ENCODE data around the gene XRN2. TPM values are rescaled to one million over a fixed set of nuclear protein-coding genes. Genes with fewer than 3 reads are reported as not detected.
"Not testable (repeated sequence)": the region's sequence is repeated elsewhere in the genome, so short reads cannot be mapped to it uniquely, and the experiment has no call there.

The XRN2 gene
- total RNA-seq, 1 donor from 2014 or later: 48.2 TPM

- no peak for DNase-seq (ENCODE audit: low spot score)
These were observed 86.2 kb downstream of the XRN2 start for GRCh38 chr20:21389368-21389767.

DNA sequence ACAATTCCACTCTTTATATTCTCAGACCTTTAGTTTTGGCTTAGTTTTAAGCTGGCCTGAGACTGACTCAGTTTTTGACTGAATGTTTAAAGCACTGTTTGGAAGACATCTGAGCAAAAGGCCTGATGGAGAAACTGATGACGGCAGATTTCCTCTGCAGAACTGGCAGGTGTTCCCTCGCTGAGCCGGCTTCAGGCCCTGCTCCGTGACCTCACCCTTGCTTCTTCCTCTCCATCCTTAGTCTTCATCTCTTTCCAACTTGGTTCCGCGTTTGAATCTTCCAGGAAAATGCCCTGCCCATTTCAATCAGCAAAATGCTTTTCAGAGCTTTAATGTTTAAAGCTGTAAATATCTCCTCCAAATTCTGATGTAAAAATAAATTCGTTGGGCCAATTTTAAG lies 87.6 kb downstream of the XRN2 start:
- DNase-seq (ENCODE audit: low spot score): no peak

- no peak for DNase-seq (ENCODE audit: low spot score)
These were observed 88.2 kb downstream of the XRN2 start for GRCh38 chr20:21391185-21391971.

DNA sequence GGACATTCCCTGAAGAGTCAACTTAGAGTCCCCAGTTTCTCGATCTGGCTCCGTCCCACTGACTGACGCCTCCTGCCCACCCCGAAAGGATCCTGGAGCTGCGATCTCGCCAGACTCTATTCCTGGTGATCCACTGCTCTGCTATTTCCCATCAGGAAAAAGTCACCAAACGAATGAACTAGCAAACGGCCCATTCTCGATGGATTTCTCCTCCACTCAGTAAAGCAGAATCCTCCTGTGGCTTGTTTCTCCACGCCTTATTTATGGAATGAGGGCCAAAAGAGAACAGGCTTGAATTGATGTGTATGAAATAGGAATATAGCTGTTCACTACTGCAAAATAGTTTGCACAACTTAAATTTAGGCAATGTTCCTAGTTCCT lies 88.8 kb downstream of the XRN2 start:
- DNase-seq (ENCODE audit: low spot score): no peak

DNA sequence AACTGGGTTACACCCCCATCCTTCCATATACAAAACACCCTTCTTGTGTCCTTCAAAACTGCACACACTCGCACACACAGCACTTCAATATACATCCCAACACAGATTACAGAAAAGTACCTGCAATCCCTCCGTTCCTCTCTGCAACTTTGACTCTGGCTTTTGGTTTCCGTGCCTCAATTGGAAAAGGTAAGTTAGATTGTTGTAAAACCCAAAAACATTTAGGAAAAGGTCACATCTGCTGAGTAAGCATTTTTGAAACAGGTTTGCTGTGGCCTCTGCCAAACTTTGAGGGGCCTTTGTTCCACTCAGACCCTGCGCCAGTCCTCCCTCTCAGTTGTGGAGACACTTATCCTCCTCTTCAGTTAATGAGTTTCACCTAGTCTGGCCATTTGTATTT lies 90.0 kb downstream of the XRN2 start:
- no peak for DNase-seq (ENCODE audit: low spot score)

GRCh38 chr20:21393816-21394519 lies 90.8 kb downstream of the XRN2 start:
- no peak for DNase-seq (ENCODE audit: low spot score)

DNA sequence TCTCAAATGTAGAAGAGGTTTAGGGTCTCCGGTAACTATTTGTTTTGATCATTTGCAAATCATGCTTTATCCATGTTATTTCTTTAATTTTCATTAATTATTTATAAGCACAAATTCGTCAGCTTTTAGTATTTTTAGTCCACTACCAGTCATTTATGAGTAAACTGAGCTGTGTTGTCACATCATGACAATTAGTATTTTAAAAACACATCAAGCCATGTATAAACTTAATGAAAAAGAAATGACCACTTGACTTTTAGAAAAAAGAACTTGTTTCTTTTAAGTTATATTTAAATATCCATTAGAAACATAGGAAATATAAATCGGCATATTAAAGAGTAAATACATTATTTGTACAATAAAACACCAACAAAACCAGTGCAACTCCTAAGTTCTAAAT lies 91.4 kb downstream of the XRN2 start:
- no peak for DNase-seq (ENCODE audit: low spot score)

- DNase-seq (ENCODE audit: low spot score): no peak
These were observed 92.0 kb downstream of the XRN2 start for GRCh38 chr20:21395051-21395665.

- DNase-seq (ENCODE audit: low spot score): no peak
These were observed 92.8 kb downstream of the XRN2 start for GRCh38 chr20:21395666-21396598.

DNA sequence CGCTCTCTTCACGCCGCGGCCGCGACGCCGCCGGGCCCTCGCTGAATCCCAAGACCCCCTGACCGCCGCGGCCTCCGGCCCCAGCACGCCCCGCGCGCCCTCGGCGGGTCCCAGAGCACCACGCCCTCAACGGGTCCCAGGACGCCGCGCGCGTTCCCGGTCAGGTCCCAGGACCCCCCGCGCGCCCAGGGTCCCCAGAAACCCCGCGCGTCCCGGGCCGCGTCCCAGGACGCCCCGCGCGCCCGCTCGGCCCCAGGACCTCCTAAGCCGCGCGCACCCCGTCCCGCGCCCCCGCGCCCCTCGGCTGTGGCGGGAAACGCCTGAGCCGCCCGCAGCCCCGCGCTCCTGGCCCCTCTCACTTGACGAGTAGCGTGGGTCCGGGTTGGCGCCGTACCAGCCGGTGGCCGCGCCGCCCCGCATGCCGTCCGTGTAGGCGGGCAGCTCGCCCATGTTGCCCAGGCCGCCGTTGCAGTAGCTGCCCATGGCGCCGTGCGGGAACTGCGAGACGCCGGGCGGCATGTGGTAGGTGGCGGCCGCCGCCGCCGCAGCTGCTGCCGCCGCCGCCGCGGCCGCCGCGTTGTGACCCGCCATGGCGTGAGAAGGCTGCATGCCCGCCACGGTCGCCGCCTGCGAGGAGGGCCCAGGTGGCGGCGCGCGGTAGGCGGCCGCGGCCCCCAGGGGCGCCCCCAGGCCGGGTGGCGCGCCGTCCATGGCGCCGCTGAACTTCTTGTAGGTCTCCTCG lies 93.6 kb downstream of the XRN2 start:
- DNase-seq (ENCODE audit: low spot score): no peak

- DNase-seq (ENCODE audit: low spot score): no peak
These were observed 94.4 kb downstream of the XRN2 start, which contains the start of gene NKX2-4 for GRCh38 chr20:21397341-21398108. NKX2-4 (minus strand) TSS chr20:21397526; CDS start chr20:21397399, 127 bp downstream.

GRCh38 chr20:21398109-21399004 lies 95.2 kb downstream of the XRN2 start:
- DNase-seq (ENCODE audit: low spot score): no peak

DNA sequence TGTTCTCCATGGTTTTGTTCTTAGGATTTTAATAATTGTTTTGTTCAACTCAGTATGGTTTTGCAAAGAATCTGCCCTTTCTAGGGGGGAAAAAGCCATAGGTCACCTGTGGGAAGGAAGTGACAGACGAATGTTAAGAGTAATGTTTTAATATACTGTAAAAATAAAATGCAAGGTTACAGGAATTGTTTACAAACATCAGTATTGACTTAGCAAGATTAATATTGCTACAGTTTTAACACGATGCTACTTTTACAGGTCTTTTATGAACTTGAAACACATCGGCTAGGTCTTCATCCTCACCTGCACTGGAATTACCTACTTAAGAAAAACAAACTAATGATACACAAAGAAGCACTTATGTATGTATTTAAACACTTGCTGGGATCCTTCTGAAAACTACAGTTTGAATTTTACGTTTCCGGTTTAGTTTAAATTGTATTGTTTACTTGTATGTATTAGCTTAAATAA lies 95.9 kb downstream of the XRN2 start:
- no peak for DNase-seq (ENCODE audit: low spot score)

DNA sequence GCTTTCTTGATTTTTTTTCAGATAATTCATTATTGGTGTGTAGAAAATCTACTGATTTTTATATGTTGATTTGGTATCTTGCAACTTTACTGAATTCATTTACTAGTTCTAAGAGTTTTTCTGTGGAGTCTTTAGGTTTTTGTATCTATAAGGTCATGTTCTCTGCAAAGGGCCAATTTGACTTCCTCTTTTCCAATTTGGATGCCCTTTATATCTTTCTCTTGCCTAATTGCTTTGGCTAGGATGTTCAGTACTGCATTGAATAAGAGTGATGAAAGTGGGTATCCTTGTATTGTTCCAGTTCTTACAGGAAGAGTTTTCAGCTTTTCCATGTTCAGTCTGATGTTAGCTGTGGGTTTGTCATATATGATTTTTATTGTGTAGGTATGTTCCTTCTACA lies 108.6 kb downstream of the XRN2 start:
- no peak for DNase-seq (ENCODE audit: low spot score)

DNA sequence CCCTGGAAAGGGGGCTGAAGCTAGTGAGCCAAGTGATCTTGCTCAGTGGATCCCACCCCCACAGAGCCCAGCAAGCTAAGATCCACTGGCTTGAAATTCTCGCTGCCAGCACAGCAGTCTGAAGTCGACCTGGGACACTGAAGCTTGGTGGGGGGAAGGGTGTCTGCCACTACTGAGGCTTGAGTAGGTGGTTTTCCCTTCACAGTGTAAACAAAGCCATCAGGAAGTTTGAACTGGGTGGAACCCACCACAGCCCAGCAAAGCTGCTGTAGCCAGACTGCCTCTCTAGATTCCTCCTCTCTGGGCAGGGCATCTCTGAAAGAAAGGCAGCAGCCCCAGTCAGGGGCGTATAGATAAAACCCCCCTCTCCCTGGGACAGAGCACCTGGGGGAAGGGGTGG lies 110.9 kb downstream of the XRN2 start:
- not testable (repeated sequence) for DNase-seq (ENCODE audit: low spot score)

DNA sequence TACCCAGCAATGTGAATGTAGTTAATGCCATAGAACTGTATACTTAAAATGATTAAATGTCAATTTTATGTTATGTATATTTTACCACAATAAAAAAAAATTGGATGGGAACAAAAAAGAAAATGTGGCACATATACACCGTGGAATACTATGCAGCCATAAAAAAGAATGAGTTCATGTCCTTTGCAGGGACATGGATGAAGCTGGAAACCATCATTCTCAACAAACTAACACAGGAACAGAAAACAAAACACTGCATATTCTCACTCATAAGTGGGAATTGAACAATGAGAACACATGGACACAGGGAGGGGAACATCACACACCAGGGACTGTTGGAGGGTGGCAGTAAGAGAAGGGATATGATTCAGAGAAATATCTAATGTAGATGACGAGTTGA lies 116.0 kb downstream of the XRN2 start:
- not testable (repeated sequence) for DNase-seq (ENCODE audit: low spot score)

- DNase-seq (ENCODE audit: low spot score): no peak
These were observed 118.6 kb downstream of the XRN2 start for GRCh38 chr20:21421601-21422236.

DNA sequence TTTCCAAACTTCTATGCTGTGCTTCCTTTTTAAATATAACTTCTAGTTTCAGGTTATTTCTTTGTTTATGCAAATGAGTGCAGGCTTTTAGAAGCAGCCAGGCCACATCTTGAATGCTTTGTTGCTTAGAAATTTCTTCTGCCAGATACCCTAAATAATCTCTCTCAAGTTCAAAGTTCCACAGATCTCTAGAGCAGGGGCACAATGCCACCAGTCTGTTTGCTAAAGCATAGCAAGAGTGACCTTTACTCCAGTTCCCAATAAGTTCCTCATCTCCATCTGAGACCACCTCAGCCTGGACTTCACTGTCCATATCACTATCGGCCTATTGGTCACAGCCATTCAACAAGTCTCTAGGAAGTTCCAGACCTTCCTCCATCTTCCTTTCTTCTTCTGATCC lies 120.6 kb downstream of the XRN2 start:
- not testable (repeated sequence) for DNase-seq (ENCODE audit: low spot score)

- no peak for DNase-seq (ENCODE audit: low spot score)
These were observed 121.7 kb downstream of the XRN2 start for GRCh38 chr20:21424846-21425245.
